GM18951 (cell line): ENCODE data around the gene UTS2B.

Experiments used
- POLR2A ChIP-seq: IDR thresholded peaks from 4 replicates; pipeline ENCODE4 v1.6.1; 2011; ENCODE audit warnings: mild to moderate bottlenecking; ENCODE audit not compliant: insufficient read length, insufficient read depth; ENCODE audit errors: extremely low read depth
- in situ Hi-C: fragments of 300-500 bp; cut with MboI; formaldehyde crosslinking; loops from one replicate; pipeline ENCODE4 v1.12.0; 2022; ENCODE audit warnings: low sequenced_read_pairs, mixed read lengths, inconsistent platforms; ENCODE audit not compliant: unreplicated experiment

The UTS2B gene, protein sequence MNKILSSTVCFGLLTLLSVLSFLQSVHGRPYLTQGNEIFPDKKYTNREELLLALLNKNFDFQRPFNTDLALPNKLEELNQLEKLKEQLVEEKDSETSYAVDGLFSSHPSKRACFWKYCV

DNA sequence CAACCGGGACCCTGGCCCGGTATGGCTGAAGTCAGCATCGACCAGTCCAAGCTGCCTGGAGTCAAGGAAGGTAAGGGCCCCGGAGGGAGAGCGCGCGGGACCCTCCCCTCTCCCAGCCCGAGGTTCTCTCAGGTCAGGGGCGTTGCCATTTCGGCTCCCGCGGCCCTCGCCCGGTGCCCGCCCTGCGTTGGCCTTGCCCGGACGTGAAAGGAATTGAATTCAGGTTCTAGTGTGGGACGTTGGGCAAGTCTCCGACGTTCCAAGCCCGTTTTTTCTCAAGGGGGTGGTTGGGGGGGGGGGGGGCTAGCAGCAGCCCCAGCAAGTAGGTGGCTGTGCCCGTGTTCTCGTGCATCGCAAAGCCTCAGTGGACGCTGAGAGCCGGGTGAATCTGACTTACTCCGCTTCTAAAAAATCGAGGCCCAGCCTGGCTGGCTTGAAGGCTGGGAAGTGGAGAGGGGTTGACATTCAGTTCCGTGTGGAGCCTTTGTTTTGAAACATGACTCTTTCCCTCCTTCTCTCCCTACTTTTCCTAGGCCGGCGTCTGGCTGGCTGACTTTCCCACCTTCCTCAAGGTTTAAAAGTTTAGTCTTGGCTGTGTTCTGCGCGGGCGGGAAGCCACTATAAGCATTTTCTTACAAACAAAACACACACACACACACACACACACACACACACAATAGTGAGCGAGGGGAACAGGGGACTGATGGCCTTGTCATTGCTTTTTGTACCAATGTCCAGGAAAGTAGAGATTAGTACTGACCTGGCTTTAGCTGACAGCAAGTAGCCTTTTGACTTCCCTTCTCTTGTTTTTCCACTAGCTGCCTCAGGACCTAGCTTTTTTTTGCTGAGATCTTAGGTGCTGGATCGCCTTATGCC, at the start of gene UTS2B:
TSS of gene UTS2B (minus strand) at position 873 of the 876 bp plus-strand sequence. CDS start 48,337 bp downstream, outside the sequence.
- in situ Hi-C loops = no loop called here
- TF ChIP-seq POLR2A = no peak

DNA sequence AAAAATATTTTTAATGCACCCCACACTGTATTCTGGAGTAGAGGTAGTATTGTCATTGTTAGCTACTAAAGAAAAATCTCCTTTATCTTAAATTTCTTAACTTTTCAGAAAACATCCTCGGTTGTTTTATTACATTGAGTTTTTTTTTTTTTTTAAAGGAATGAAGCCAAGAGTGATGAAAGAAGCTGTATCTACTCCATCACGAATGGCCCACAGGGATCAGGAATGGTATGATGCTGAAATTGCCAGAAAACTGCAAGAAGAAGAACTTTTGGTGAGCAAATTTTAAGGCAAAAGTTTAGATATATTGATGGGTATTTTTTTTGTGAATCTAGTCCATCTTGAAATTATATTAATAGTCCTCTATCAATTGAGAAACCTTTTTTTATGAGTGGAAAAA, 49.7 kb upstream of the UTS2B start:
- in situ Hi-C loops = no loop called here
- TF ChIP-seq POLR2A = no peak

DNA sequence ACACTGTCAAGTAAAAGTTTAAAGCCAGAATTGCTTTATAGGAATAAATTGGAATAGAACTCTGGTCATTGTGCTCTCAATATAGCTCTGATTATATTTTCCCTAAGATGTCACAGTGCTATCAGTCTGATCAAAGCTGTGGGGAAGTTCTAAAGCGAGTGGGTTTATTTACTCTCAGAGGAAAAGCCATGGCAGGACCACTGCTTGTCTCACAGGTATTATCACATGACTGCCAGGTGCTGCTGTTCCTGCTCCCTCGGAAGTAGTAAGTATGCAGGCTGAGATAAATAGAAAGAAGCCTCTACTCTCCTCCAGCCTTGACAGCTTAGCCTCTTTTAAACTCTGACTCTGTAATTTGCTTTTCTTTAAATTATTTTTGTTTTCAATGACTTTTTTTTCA, 49.1 kb upstream of the UTS2B start:
- in situ Hi-C loops = no loop called here
- no peak for TF ChIP-seq POLR2A

DNA sequence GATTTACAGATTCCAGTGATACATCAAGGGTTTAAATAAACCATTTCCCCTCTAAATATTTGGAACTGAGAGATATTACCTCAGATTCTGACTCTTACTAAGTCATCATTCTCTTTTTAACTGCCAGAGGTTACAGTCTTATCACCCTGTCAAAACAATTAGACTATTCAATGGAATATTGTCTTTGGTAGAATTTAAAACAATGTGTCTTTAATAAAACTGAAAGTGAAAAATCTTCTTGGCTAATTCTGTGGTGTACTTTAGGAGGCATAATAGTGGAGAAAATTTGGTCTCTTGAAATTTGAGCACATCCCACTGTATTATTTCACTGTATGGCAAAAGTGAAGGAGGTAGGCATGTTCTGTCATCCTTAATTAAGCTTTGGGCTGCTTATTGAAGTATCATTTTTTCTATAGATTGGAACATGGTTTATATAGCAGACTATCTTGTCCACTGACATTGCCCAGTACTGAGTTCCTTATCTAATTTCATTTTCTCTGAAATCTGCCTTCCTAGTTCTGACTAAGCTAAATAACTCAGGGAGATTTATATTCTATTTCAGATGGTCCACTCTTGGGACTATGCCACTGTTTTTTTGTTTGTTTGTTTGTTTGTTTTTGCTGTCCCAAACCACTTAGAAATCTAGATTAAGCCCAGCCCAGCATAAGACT, 48.0 kb upstream of the UTS2B start:
- TF ChIP-seq POLR2A = no peak
- in situ Hi-C loops = no loop called here

DNA sequence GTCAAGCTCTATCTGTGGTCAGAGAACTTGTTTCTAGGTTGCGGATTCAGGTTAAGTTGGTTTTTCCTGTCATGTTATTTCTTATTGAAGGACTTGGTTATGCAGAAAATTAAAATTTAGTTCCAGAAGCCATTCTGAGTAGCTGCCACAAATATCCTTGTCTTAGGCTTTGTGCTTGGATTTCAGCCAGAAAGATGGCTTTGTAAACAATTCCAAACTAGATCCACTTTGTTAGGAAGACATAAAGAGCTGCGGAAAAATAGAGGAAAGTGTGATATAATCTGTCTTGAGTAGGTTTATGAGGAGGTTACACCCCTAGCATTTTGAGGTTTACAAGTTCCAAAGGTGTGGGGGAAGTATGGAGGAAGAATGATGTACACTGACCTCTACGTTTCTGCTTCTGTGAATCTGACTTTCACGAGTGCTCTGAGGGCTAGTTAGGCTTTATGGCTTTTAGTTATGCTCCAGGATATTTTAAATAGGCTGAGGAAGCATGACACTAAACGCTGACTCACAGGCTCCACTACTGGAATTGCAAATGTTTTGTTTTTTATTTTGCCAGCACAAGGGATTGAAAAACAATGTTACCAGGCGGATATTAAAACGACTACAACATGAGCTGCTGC, 46.3 kb upstream of the UTS2B start:
- in situ Hi-C loops = no loop called here
- no peak for TF ChIP-seq POLR2A

DNA sequence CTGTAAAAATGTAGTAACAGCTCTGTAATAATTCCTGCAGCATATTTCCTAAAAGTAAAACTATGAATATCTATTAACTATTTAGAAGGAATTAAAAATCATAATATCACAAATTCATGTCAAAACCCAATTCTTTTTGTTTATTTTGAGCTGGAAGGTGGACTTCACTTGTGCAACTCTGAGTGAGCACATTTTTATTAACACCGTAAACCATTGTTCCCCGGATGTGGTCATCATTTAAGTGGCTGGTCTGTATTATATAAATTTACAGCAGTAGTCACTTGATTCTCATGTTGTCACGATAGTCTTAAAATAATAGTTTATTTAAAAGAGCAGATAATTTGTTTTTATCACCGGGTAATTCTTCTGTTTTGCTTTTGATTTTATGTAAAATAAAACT, 43.0 kb upstream of the UTS2B start:
- in situ Hi-C loops = loop anchor here (25.0 kb wide), 1 partner anchor 236 kb away; no protein-coding TSS in a partner anchor
- TF ChIP-seq POLR2A = no peak

DNA sequence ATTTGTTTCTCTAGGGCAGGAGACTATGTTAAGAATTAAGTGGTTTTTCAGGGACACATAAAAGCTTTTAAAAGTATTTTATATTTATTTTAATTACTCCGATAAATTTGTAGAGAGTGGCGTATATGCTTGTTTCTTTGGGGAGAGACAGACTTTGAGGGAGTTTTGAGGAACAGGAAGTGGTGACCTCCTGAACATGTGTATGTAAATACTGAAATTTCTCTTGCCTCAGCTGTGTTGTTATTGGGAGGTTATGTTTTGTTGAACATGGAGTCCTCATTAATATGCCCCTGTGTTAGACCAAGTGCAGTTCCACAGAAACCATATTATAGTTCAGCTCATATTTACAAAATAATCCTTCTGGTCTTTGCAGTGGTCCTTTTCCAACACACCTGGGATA, 41.8 kb upstream of the UTS2B start:
- in situ Hi-C loops = loop anchor here (25.0 kb wide), 1 partner anchor 235 kb away; no protein-coding TSS in a partner anchor
- TF ChIP-seq POLR2A = no peak

DNA sequence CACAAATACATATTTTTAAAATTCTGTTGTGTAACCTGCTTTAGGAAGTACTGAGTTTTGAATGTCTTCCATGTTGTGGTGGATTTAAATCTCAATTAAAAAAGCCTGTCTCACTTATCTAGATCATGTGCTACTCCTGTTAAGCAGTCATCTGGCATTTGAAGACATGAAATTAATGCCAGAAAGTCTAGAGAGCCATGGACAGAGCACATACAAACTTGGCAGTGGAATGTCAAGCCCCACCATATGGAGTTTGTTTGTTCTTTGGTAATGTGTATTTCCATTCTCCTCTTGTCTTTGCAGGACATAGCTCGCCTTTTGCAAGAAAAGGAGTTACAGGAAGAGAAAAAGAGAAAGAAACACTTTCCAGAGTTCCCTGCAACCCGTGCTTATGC, 39.3 kb upstream of the UTS2B start:
- no peak for TF ChIP-seq POLR2A
- in situ Hi-C loops = loop anchor here (25.0 kb wide), 1 partner anchor 232 kb away; no protein-coding TSS in a partner anchor

DNA sequence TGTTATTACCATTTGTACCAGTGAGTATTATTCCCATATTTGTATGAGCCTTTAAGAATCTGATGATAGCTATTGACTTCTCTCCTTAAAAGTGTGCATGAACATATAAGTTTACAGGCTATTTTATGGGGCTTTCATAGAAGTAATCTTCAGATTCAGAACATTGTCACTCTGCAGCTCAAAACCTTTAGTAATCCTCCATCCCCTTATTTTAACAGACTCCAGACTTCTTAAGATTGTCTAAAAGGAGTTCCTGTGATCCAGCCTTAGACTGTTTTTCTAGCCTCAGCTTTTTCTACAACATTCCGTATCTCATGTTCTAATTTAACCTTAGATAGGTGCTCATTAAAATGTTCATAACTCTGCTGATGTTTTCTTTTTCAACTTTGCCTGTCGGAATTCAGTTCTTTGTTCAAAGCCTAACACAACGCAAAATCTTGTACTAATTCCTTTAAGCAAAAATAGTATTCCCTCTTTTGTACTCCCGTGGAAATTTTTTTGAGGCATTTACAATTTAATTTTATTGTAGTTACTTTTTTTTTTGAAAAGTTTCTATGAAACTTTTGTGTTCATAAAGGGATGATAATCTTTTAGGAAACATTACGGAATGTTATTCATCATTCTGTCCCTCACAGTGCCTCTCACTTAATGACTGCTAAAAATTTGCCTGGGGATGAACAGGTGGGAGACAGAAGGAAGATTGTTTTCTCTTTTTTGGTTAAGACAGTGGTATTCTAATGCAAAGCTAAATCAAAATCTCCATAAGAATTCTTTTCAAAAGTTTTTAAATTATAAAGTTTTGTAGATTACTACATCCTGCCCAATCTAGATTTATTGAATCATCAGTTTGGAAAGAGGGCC, 38.7 kb upstream of the UTS2B start:
- no peak for TF ChIP-seq POLR2A
- in situ Hi-C loops = loop anchor here (25.0 kb wide), 1 partner anchor 232 kb away; no protein-coding TSS in a partner anchor

DNA sequence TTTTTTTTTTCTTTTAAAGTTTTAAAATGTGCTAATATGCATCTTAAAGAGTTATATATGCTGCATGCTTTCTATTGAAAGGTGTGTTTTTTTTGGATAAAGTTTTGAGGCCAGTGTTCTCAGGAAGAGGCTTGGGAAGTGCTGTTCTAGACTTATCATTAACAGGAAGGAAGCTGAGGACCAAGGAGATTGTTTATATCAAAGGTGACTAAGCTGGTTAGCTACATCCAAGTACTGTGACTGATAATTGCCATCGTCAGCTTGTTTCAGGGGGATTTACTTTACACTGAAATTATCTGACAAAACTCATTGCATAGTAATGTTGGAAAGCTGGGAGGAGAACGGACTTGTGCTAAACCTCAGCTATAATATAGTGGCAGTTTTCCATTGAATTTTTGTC, 36.3 kb upstream of the UTS2B start:
- in situ Hi-C loops = loop anchor here (25.0 kb wide), 1 partner anchor 229 kb away; no protein-coding TSS in a partner anchor

DNA sequence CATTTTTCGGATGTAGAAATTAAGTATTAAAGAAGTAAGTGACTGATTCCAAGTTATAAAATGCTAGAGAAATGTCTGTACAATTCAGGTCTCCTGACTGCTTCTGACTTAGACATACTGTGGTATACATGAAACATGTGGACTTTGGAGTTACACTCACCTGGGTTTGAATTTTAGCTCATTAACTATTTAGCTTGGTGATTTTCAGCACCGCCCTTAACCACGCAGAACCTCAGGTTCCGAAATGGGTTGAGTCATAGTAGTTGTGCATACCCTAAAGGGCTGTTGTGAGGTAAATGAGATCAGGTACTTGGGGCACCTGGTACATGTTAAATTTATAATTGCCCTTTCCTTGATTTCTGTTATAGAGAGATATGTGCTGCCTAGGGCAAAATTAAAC, 32.9 kb upstream of the UTS2B start:
- TF ChIP-seq POLR2A = no peak
- in situ Hi-C loops = loop anchor here (25.0 kb wide), 1 partner anchor 226 kb away; no protein-coding TSS in a partner anchor

More for the DNA sequence above, 36.3 kb upstream of the UTS2B start:
- no peak for TF ChIP-seq POLR2A

DNA sequence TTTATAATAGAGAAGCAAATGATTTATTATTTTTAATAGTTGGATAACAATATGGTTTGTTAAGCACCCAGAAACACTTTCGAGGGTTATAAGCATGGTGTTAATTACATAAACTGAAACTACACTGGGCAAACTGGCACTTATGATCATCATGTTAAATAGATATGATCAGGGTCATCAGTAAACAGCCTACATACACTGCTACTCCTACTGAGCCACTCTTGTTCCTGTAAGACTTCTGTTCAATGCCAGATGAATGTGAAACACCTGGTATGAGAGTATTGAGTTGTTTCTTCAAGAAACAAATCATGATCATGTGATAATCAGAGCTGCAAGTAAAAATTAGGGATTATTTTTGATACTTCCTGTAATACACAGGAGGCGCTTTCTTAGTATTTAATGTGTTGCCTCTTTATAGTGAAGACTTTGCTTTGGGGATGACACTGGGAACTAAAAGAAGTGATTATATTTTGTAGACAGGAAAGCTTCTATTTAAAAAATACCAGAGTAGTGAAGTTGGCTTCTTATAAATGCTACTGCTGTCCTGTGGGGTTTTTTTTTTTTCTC, 32.3 kb upstream of the UTS2B start:
- no peak for TF ChIP-seq POLR2A
- in situ Hi-C loops = loop anchor here (25.0 kb wide), 1 partner anchor 225 kb away; no protein-coding TSS in a partner anchor
